Bronchial epithelial cell (primary cell): ENCODE results near the gene ADAMTS4. TPM values are rescaled to one million over a fixed set of nuclear protein-coding genes. Genes with fewer than 3 reads are reported as not detected.

Source experiments
- DNase-seq: peaks from one replicate; pipeline ENCODE4 v3.0.0-alpha.2; 2010; ENCODE audit warnings: low read depth
- FAIRE-seq: peaks from 2 replicates; lab custom pipeline; 2011; peaks lifted over from hg19 to GRCh38; lab: Jason Lieb, UNC
- H3K27me3 ChIP-seq: 2 replicates; pipeline ENCODE4 v1.5.1; 2011; ENCODE audit warnings: low read length; ENCODE audit not compliant: control insufficient read depth, insufficient read depth
- H3K36me3 ChIP-seq: 2 replicates; pipeline ENCODE4 v1.5.1; 2011; ENCODE audit warnings: low read length; ENCODE audit not compliant: control insufficient read depth, insufficient read depth
- H3K4me3 ChIP-seq: 2 replicates; pipeline ENCODE4 v1.5.1; 2011; ENCODE audit warnings: mild to moderate bottlenecking, low read depth, low read length, control low read depth
- CTCF ChIP-seq: IDR thresholded peaks from 2 replicates; pipeline ENCODE4 v1.5.1; 2011; ENCODE audit warnings: mild to moderate bottlenecking, moderate library complexity, low read length, control low read depth, inconsistent platforms; ENCODE audit not compliant: insufficient read depth, severe bottlenecking
- total RNA-seq: library from RNA; depleted of rRNA; stranded (reverse); fragments of >200 nt; gene quantifications from 2 replicates; pipeline ENCODE4 v1.2.1, GENCODE V29; 2014

The ADAMTS4 gene
- under 0.01 TPM in 1 of 2 replicates, not detected in the other for total RNA-seq

- Histone ChIP-seq H3K27me3 (no peaks in the 10 kb centered on the region), H3K4me3 (no peak within 1 kb of the TSS), H3K36me3 (peaks cover 1% of the 10 kb centered on the region)
- FAIRE-seq (no peak), DNase-seq (no peak)
- TF ChIP-seq CTCF: no peak
Measured at GRCh38 chr1:161198897-161199431, at the start of gene ADAMTS4. TSS of gene ADAMTS4 (minus strand) at chr1:161199054. CDS start at chr1:161198627, 427 bp downstream.

- peak; percentile 91 for FAIRE-seq
- TF ChIP-seq CTCF: no peak
- DNase-seq: peak; percentile 95
- Histone ChIP-seq H3K27me3 (no peaks in the 10 kb centered on the region), H3K4me3 (no peak overlapping the region), H3K36me3 (no peaks in the 10 kb centered on the region)
Measured at GRCh38 chr1:161244888-161245287, 46.0 kb upstream of the ADAMTS4 start.

- FAIRE-seq (no peak), DNase-seq (peak; percentile 37)
- H3K36me3 ChIP-seq: no peaks in the 10 kb centered on the region
- H3K27me3 ChIP-seq: no peaks in the 10 kb centered on the region
- TF ChIP-seq CTCF: no peak
- no peak overlapping the region for H3K4me3 ChIP-seq
Measured at GRCh38 chr1:161242313-161242712, 43.5 kb upstream of the ADAMTS4 start.

GRCh38 chr1:161241682-161242081 is 42.8 kb upstream of the ADAMTS4 start:
- Histone ChIP-seq H3K36me3 (no peaks in the 10 kb centered on the region), H3K4me3 (no peak overlapping the region), H3K27me3 (no peaks in the 10 kb centered on the region)
- no peak for TF ChIP-seq CTCF
- DNase-seq: no peak
- no peak for FAIRE-seq

GRCh38 chr1:161238039-161238473 is 39.2 kb upstream of the ADAMTS4 start, which contains the start of gene NR1I3:
TSS of gene NR1I3 (minus strand) at chr1:161238203. CDS start at chr1:161236565, 1,638 bp downstream.
- FAIRE-seq: peak; percentile 99
- Histone ChIP-seq H3K27me3 (no peaks in the 10 kb centered on the region), H3K36me3 (no peaks in the 10 kb centered on the region), H3K4me3 (no peak within 1 kb of the TSS)
- DNase-seq: peak; percentile 31
- TF ChIP-seq CTCF: no peak
